C4-2B (cell line): ENCODE data around the gene NKD1.

Experiments
- CTCF ChIP-seq: fragments of 450-650 bp; conservative IDR thresholded peaks from 2 replicates; pipeline ENCODE4 v1.5.1; 2017; ENCODE audit warnings: mild to moderate bottlenecking
- ZFX ChIP-seq: fragments of 450-650 bp; IDR thresholded peaks from 2 replicates; pipeline ENCODE4 v1.6.1; 2017

- no peak for TF ChIP-seq CTCF
- TF ChIP-seq ZFX: no peak
Observed at GRCh38 chr16:50526249-50526648, 21.9 kb upstream of the NKD1 start.
